ENCODE data around the gene IFFO2. TPM values are rescaled to one million over a fixed set of nuclear protein-coding genes. Genes with fewer than 3 reads are reported as not detected.

IFFO2 gene
- total and polyA plus RNA-seq, 2 donors (not counting 1 experiment from before 2014, with no cell fraction given), result 16.8 to 19.2 TPM

DNA sequence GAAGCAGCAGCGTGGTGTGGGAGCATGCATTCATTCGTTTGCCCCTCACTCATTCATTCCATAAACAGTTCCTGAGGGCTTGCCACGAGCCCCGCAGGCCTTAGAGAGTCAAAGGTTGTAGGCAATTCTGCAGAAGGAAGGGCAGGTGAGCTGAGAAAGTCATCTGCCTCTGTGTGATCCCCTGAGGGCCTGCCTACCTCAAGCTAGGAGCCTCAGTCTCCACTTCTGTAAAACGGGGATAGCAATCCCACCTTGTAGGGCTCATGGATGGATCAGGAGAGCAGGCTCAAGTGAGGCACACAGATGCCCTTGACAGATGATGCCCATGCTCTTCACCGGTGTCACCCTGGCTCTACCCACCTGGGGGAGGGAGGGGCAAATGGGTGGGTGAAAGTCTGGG, 27.5 kb downstream of the IFFO2 start:
- 89% methylated on average over 5 of the region's 6 CpGs for WGBS (ENCODE audit: insufficient coverage)
- DNase-seq (no peak), ATAC-seq (ENCODE audit: low read depth) (no peak)
- Histone ChIP-seq H4K20me1 (ENCODE audit: control insufficient read depth, insufficient read depth, low read length, poor library complexity, severe bottlenecking) (peaks cover 63% of the 10 kb centered on the region), H3K4me1 (ENCODE audit: control insufficient read depth in 2 of 2, insufficient read depth in 2 of 2, low read length in 2 of 2) (peaks cover 54 to 55% of the 10 kb centered on the region in 2 donors), H2AFZ (ENCODE audit: insufficient read depth, low read depth, low read length, poor library complexity, severe bottlenecking) (no peak overlapping the region), H3K9ac (ENCODE audit: low read length) (no peak overlapping the region), H3K36me3 (replicated peaks in 1 of 2; ENCODE audit: control extremely low read depth in 1 of 2, control insufficient read depth in 1 of 2, extremely low read depth in 1 of 2, insufficient read depth in 2 of 2, low read length in 1 of 2) (no peaks in the 10 kb centered on the region), H3K4me2 (replicated peaks; ENCODE audit: low read depth, low read length, poor library complexity, severe bottlenecking) (peak overlapping the region; percentile 81), H3K27me3 (replicated peaks in 1 of 4; ENCODE audit: control extremely low read depth in 1 of 4, control insufficient read depth in 3 of 4, insufficient read depth in 4 of 4, low read length in 3 of 4) (no peaks in the 10 kb centered on the region), H3K4me3 (ENCODE audit: control extremely low read depth in 1 of 5, extremely low read depth in 1 of 5, insufficient read depth in 1 of 5, low read depth in 2 of 5, low read length in 4 of 5) (no peak overlapping the region), H3K27ac (ENCODE audit: low read length in 2 of 2) (no peak overlapping the region), H3K9me3 (ENCODE audit: control extremely low read depth in 1 of 3, control insufficient read depth in 2 of 3, insufficient read depth in 1 of 3, low read length in 2 of 3) (no peaks in the 10 kb centered on the region), H3K79me2 (ENCODE audit: control insufficient read depth, insufficient read depth, low read length) (peaks cover 82% of the 10 kb centered on the region)
- no peak for TF ChIP-seq EZH2 (IDR thresholded peaks at IDR 0.05; ENCODE audit: borderline replicate concordance, insufficient read depth, low read depth, low read length, poor library complexity, severe bottlenecking)
- TF ChIP-seq, protein P1, sequence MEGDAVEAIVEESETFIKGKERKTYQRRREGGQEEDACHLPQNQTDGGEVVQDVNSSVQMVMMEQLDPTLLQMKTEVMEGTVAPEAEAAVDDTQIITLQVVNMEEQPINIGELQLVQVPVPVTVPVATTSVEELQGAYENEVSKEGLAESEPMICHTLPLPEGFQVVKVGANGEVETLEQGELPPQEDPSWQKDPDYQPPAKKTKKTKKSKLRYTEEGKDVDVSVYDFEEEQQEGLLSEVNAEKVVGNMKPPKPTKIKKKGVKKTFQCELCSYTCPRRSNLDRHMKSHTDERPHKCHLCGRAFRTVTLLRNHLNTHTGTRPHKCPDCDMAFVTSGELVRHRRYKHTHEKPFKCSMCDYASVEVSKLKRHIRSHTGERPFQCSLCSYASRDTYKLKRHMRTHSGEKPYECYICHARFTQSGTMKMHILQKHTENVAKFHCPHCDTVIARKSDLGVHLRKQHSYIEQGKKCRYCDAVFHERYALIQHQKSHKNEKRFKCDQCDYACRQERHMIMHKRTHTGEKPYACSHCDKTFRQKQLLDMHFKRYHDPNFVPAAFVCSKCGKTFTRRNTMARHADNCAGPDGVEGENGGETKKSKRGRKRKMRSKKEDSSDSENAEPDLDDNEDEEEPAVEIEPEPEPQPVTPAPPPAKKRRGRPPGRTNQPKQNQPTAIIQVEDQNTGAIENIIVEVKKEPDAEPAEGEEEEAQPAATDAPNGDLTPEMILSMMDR (IDR thresholded peaks at IDR 0.05), result no peak
- Mint-ChIP-seq H3K9me3 (ENCODE audit: insufficient read depth) (no peaks in the 10 kb centered on the region), H3K4me1 (peaks cover 78% of the 10 kb centered on the region), H3K27ac (no peak overlapping the region), H3K4me3 (peak overlapping the region; percentile 23), H3K27me3 (no peaks in the 10 kb centered on the region)
- ChIA-PET CTCF (interaction anchor here (2.9 to 9.7 kb wide), 3 partner anchors 16 to 43 kb away, joined by 15 to 127 read pairs (median 19); partner anchors contain the start of gene IFFO2), POLR2A (no interaction called here)
- intact Hi-C loops (cut with micrococcal nuclease), result loop anchor here (5.0 kb wide), 1 partner anchor 43 kb away; no protein-coding TSS in a partner anchor

DNA sequence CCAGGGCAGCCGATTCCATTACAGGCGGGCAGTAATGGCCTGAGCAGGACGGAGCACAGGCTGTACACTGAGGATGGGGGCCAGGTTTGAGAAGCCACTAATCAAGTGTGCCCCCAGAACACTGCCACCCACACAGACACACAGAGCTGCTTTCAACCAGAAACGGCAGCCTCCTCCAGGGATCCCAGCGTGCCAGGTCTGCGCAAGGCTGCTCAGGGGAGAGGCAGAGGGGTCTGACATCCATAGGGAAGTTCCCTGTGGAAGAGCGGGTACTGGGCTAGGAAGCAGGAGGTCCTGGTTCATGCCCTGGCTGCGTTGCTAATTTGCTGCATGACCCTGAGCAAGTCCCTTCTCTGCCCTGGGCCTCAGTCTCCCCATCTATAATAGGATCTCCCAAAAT, 28.1 kb downstream of the IFFO2 start:
- peak overlapping the region; percentile 68 for H3K4me3 Mint-ChIP-seq
- peaks cover 69% of the 10 kb centered on the region for H4K20me1 ChIP-seq (ENCODE audit: control insufficient read depth, insufficient read depth, low read length, poor library complexity, severe bottlenecking)
- H3K36me3 ChIP-seq (replicated peaks in 1 of 2; ENCODE audit: control extremely low read depth in 1 of 2, control insufficient read depth in 1 of 2, extremely low read depth in 1 of 2, insufficient read depth in 2 of 2, low read length in 1 of 2), result no peaks in the 10 kb centered on the region
- H2AFZ ChIP-seq (ENCODE audit: insufficient read depth, low read depth, low read length, poor library complexity, severe bottlenecking), result no peak overlapping the region
- peak overlapping the region; percentile 97 for H3K27ac Mint-ChIP-seq
- no peaks in the 10 kb centered on the region for H3K27me3 ChIP-seq (replicated peaks in 1 of 4; ENCODE audit: control extremely low read depth in 1 of 4, control insufficient read depth in 3 of 4, insufficient read depth in 4 of 4, low read length in 3 of 4)
- 71% methylated on average over 8 of the region's 8 CpGs for WGBS (ENCODE audit: insufficient coverage)
- DNase-seq (no peak), ATAC-seq (ENCODE audit: low read depth) (no peak)
- ChIA-PET POLR2A (interaction anchor here (1.7 to 2.6 kb wide), 3 partner anchors 15 to 27 kb away, joined by 6 to 37 read pairs (median 8); no protein-coding TSS in a partner anchor), CTCF (interaction anchor here (0.6 to 9.7 kb wide), 6 partner anchors 15 to 128 kb away, joined by 3 to 127 read pairs (median 38); partner anchors contain the start of gene IFFO2)
- H3K27me3 Mint-ChIP-seq, result no peaks in the 10 kb centered on the region
- TF ChIP-seq EZH2 (IDR thresholded peaks at IDR 0.05; ENCODE audit: borderline replicate concordance, insufficient read depth, low read depth, low read length, poor library complexity, severe bottlenecking), result no peak
- TF ChIP-seq, protein P1 (IDR thresholded peaks at IDR 0.05), result no peak
- peak overlapping the region; percentile 57 for H3K9ac ChIP-seq (ENCODE audit: low read length)
- H3K4me1 Mint-ChIP-seq, result peaks cover 82% of the 10 kb centered on the region
- peak overlapping the region in 1 of 5 experiments; percentile 51 for H3K4me3 ChIP-seq (ENCODE audit: control extremely low read depth in 1 of 5, extremely low read depth in 1 of 5, insufficient read depth in 1 of 5, low read depth in 2 of 5, low read length in 4 of 5)
- intact Hi-C loops (cut with micrococcal nuclease), result loop anchor here (5.0 kb wide), 1 partner anchor 44 kb away; no protein-coding TSS in a partner anchor
- peaks cover 87% of the 10 kb centered on the region for H3K79me2 ChIP-seq (ENCODE audit: control insufficient read depth, insufficient read depth, low read length)
- H3K9me3 Mint-ChIP-seq (ENCODE audit: insufficient read depth), result no peaks in the 10 kb centered on the region
- peak overlapping the region; percentile 81 for H3K4me2 ChIP-seq (replicated peaks; ENCODE audit: low read depth, low read length, poor library complexity, severe bottlenecking)
- H3K4me1 ChIP-seq (ENCODE audit: control insufficient read depth in 2 of 2, insufficient read depth in 2 of 2, low read length in 2 of 2), result peaks cover 60 to 61% of the 10 kb centered on the region in 2 donors
- no peaks in the 10 kb centered on the region for H3K9me3 ChIP-seq (ENCODE audit: control extremely low read depth in 1 of 3, control insufficient read depth in 2 of 3, insufficient read depth in 1 of 3, low read length in 2 of 3)
- no peak overlapping the region for H3K27ac ChIP-seq (ENCODE audit: low read length in 2 of 2)
